GM19438 (cell line): Measurements from ENCODE around the gene C13orf46.

ENCODE experiments used
- ATAC-seq: cut with Tn5 transposase; IDR thresholded peaks from one replicate; pipeline ENCODE4 v1.9.1; 2021; ENCODE audit warnings: low read depth; ENCODE audit not compliant: unreplicated experiment

Gene C13orf46

DNA sequence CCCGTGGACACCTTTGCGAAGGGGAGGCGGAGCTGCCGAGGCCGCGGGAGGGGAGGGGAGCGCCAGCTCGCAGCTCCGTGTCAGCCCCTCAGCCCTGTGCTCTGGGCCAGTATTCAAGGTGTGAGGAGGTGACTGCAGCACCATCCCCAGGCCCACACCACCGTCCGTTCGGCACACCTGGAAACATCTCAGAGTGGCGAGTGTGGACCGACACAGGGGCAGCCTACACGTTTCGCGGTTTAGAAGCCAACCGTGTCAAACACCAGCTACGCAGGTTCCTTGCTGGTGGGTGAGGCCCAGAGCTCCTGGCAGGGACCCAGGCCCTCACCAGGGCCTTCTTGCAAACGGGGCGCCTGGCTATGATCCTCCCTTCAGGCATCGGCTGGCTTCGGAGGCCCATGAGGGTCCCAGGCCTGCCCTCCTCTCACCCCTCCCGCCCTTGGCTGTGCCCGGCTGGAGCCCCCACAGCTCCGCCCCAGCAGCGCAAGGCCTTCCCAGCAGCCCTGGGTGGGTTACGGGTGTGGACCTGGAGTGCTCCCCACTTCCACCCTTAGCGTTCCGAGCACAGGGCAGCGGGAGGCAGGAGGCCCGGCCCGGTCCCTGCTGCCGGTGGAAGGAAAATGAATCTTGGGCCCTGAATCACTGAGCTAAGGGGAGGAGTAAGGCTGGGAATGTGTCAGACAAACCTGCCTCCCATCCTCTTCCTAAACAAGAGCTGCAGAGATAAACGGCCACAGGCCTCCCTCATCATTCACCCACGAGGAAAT lies 1.2 kb downstream of the C13orf46 start:
- no peak for ATAC-seq

DNA sequence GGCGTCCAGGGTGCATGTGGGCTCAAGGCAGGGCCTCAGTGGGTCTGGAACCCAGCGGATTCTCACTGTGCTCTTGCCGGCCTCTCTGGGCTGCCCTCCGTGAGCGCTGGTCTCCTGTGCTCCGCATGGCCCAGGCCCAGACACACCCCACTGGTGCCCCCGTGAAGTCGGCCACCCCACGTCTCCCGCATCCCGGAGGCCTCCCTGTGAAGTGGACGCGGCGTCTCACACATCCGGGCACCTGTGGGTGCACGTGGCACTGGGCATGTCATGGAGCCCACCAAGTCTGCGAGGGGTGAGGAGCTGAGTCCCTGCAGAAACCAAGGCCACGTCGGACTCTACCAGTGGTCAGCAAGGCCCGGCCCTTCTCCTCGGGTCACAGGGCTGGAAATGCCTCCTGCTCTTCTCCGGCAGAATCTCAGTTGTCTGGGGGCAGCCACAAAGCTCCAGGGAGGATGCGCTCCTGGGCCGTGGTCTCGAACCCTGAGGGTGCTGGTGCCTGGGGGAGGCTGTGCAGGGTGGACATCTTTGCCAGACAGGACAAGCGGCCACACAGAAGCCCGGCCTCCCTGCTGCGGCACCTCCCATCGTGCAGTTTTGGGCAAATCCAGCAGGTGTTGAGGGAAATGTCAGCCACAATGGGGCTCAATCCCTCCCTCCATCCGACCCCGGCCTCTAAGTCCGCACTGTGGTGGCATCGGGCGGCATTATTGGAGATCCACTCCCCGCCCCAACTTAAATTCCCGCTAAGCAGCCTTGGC lies 2.2 kb downstream of the C13orf46 start:
- no peak for ATAC-seq

DNA sequence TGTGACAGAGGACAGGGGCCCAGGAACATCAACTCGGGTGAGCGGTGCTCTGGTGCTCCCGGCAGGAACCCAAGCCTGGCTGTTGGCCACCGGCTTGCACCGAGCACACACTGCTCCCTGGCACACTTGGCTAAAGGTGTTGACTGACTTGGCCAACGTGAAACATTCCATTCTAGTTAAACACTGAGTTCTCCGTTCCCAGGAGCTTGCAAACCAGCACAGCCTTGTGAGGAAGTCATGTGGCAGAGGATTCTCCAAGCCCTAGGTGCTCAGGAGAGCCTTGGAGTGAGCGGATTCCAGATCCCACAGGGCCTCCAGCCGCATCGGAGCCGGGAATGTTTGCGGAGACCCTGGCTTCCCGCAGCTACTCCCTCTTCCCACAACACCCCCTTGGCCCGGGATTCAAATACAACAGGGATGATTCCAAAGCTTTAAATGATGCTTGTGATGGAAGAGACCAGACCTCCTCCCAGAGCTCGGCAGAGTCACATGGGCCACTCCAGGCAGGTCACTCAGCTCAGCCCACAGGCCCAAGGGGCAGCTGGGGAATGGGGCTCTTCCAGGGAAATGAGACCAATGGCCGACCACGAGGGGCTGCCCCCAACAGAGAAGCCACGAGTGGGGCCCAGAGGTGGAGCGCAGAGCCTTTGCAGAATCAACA lies 2.9 kb downstream of the C13orf46 start:
- no peak for ATAC-seq

DNA sequence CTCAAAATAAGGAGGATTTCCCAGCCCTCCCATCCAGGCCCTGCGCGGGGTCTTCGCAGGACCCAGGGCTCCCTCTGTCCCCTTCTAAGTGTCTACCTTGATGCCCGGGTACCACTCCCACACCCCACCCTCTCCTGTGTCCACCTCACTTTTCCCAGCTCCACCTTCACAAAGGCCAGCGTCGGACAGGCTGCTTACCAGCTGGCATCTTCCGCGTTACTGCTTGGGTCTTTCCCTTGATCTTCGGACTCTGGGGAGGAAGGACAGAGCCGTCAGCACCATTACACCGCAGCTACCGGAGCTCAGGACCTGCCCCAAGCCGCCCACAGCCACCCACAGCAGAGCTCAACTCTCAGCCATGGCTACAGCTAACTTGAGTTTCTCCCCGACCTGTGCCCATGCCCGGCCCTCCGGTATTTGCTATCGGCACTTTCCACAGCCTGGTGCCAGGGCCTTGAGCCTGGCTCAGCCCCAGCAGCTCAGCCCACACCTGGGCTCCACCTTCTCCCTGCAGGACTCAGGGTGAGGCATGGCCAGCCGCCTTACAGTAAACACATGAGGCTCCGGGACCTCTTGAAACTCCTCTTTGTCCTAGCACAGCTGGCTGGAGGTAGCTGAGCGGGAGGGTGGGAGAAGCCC lies 3.8 kb downstream of the C13orf46 start:
- no peak for ATAC-seq

DNA sequence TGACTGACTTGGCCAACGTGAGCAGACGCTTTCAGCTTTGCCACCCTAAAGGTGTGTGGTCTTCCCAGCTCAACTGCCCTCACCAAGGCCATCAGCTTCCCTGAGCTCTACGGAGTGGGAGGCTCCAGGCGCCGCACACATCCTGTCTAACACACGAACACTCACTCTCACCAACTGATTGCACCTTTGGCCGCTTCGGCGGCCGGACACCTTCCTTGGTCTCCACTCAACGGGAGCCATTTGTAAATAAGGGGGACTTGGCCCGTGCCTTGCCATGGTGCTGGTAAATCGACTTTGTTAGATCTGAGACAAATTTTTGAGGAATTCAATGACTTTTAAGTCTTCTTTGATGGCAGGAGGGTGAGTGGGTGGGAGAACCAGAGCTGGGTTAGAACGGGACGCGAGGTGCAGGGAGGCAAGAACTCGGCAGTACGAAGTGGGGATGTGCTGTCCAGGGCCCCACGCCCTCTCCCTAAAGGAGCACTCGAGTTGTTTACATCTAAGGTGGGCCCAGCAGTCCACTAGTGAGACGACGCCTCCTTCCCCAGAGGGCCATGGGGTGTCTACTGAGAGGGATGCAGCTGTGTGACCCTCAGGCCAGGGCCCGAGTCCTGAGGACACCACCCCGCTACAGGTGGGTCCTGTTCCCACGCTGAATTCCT lies 4.4 kb downstream of the C13orf46 start:
- no peak for ATAC-seq

DNA sequence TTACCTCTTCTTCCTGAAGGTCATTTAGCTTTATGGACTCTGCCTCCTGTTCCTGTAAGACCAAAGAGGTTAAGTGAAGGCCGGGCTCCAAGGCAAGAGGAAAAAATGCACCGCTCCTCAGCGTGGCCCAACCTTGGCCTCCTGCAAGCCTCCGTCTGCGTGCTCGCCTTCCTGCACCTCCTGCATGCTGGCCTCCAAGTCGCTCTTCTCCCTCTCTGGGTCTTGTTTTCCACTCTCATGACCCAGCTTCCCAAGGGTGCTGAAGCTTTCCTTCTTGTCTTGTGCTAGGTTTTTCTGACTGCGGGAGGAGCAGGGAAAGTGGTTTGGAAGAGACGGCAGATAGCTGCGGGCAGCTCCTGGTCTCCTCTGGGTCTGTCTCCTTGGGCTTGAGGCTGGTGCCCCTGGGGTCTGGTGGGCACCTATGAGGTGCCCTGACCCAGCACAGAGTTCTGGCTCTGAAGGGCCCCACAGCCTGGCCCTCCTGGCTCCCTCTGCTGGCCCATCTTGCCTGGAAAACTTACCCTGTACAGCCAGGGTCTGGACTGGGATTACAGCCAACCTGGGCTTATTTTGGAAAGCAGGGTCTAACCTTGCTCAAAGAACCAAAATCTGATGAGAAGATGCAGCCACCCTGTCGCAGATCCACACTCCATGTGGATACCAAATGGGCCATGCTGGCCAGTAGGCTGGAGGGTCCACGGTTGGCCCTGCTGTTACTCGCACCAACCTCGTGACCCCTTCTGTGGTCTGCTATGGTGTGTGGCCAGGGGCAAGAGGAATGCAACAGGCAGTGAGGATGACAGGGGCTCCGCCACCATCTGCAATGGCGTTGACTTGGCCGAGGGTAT lies 5.2 kb downstream of the C13orf46 start:
- ATAC-seq = no peak

DNA sequence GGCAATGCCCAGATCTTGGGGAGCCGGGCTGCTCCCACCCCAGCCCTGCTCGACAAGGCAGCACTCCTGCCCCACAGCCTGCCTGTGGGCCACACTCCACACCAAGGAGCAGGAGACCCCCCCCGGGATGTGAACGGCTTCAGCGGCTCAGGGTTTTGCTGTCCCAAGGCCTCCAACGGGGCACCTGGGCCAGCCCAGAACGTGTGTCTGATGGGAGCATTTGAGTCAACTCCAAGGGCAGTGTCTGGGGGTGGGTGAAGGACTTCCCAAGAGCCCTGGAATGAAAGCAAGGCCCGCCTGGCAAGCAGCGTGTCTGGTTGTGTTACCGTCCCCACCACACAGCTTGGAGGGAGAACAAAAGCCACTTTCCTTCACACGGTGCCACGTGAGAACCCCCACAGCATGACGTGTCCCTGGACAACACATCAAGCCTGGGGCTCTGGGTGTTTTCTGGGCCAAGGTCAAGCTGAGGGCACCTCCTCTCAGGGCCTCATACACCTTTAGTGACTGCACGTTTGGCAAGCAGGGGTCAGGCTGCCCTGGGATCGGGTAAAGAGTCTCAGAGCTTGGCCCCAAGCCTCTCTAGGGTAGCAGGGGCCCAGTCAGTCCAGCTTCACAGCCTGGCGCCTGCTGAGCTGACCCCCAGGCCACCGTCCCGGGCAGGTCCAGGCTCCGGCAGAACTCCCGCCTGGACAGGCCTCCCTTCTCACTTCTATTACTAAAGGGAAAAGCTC lies 6.0 kb downstream of the C13orf46 start:
- ATAC-seq = no peak

DNA sequence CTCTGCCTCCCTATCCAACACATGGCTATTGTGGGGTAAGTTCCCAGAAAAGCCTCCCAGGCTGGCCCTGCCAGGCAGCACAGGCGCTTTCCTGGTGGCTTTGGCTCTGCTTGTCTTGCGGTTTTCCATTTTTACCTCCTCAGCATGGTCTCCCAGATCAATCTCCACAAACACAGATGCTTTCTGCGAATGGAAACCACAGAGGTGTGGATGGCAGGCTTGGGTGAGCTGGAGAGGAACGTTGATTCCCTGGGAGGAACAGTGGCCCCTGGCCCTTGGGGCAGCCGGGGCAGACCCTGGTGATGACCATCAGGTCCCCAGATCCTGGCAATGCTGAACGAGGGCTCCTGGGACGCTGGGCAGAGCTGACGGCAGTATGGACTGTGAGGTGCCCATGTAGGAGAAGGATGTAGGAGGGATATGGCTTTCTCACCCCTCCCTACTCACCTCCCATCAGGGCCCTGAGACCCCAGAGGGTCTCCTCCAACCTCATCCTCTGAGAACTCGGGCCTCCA lies 6.6 kb downstream of the C13orf46 start:
- ATAC-seq = no peak

DNA sequence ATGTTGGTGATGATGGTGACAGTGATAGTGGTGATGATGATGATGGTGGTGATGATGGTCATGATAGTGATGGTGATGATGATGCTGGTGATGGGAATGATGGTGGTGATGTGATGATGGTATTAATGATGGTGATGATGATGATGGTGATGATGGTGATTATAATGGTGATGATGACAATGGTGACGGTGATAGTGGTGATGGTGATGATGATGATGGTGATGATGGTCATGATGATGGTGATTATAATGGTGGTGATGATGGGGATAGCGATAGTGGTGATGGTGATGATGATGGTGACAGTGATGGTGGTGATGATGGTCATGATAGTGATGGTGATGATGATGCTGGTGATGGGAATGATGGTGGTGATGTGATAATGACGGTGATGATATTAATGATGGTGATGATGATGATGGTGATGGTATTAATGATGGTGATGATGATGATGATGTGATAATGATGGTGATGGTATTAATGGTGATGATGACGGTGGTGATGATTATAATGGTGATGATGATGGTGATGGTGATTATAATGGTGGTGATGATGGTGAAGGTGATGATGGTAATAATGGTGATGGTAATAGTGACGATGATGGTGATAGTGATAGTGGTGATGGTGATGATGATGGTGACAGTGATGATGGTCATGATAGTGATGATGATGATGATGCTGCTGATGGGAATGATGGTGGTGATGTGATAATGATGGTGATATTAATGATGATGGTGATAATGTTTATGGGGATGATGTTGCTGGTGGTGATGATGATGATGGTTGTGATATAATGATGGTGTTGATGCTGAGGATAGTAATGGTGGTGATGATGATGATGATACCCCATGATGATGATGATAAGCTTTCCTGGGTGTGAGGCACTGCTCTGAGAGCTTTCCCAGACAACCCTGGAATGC lies 7.7 kb downstream of the C13orf46 start:
- no peak for ATAC-seq

DNA sequence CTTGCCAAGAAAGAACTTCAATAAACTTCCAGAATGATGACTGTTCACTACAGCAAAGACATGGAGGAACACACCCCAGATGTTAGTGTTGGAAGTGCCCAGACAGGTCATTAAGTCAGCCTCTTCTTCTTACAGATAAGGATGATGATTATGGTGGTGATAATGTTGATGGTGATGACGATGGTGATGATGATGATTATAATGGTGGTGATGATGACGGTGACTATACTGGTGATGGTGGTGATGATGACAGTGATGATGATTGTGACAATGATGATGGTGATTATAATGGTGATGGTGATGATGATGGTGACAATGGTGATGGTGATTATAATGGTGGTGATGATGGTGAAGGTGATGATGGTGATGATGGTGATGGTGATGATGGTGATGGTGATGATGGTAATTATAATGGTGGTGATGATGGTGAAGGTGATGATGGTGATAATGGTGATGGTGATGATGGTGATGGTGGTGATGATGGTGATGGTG lies 8.4 kb downstream of the C13orf46 start:
- ATAC-seq = no peak

DNA sequence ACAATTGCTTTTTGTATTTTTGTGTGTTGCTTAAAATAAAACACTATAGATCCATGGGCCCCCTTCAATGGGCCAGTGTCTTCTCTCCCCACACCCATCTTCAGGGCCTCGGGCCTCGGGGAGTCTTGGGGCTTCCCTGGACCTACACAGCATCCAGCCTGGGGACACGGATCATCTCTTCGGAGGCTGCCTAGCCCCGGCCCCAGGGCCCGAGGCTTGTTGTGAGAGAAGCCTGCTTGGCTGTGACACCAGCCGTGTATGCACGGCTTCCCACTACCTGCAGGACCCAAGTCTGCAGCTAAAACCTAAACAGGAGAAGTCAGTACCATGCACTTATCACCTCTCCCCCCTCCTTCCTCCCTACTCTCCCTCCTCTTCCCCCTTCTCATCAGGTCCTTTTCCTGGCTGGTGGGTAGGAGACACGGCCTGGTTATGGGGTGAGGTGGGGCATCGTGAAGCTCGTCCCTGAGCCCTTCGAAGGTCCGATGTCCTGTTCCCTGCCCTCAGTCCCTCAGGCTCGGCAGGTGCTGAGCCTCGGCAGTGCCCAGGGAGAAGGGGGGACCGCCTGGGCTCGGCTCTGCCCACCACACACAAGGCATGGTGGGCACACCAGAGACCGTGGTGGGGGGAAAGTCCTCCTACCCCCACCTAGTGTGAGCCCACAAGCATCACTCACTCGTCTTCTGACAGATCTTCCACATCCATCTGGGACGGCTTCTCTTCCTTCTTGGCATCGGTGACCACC lies 9.5 kb downstream of the C13orf46 start:
- ATAC-seq = no peak

DNA sequence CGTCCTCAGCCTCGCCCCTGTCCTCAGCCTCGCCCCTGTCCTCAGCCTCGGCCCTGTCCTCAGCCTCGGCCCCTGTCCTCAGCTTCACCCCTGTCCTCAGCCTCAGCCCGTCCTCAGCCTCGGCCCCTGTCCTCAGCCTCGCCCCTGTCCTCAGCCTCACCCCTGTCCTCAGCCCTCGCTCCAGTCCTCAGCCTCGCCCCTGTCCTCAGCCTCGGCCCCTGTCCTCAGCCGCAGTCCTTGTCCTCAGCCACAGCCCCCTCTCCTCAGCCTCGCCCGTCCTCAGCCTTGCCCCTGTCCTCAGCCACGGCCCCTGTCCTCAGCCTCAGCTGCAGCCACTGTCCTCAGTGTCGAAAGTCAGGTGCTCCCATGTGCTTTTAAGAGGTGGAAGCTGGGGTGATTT lies 10.5 kb downstream of the C13orf46 start:
- no peak for ATAC-seq

DNA sequence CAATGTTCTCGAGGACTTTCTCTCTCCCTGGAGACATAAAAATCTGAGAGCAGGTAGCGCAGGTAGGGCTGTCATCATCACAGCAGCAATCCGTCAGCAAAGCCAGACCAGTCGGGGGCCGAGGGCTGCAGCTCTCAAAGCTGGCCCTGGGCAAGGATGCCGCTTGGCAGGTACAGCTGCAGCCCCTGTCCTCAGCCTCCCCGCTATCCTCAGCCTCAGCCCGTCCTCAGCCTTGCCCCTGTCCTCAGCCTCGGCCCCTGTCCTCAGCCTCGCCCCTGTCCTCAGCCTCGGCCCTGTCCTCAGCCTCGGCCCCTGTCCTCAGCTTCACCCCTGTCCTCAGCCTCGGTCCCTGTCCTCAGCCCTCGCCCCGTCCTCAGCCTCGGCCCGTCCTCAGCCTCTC lies 10.9 kb downstream of the C13orf46 start:
- ATAC-seq = no peak

DNA sequence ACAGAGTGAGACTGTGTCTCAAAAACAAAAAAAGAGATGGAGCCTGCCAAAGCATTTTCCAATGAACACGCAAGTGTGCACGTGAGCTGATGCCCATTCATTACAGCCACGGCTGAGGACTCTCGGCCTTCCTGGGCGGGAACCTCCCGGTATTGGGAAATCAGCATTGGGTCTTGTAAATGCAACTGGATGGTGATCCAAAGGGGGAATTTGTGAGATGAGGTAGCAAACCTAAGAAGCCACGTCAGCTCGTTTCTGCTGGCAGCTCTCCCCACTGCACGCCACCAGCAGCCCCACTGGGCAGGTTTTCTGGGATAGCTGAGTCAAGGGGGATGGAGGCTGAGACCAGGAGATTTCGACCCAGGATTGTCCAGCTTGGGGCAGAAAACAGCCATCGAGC lies 11.5 kb downstream of the C13orf46 start:
- no peak for ATAC-seq

DNA sequence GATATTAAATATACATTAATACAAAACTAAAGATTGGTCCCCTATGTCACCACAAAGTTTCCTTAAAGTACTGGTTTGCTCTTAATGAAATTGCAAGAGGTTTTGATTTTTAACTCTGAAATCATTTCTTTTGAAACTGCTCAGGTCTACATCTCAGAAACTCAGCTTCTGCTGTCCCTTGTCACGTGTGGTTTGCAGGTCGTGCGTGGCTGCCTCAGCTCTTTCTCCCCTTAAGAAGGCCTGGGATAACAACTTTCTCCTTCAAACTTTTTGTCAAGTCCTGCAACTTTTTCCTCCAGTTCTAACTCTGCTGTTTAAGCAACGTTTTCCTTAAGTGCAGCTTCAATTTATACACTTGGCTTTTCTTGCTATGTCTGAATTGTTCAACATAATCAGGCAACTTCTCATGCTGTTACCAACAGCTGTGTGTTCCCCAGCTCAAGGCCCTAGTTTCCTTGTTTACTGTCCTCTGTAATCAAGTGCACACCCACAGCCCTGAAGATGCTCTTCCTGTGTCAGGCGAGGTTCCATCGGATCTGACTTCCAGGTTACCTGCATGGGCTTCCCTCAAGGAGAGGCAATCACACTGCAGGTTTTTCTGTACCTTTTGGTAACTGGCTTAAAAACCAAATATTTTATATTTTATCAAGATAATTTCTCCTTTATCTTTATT lies 13.5 kb downstream of the C13orf46 start:
- no peak for ATAC-seq

DNA sequence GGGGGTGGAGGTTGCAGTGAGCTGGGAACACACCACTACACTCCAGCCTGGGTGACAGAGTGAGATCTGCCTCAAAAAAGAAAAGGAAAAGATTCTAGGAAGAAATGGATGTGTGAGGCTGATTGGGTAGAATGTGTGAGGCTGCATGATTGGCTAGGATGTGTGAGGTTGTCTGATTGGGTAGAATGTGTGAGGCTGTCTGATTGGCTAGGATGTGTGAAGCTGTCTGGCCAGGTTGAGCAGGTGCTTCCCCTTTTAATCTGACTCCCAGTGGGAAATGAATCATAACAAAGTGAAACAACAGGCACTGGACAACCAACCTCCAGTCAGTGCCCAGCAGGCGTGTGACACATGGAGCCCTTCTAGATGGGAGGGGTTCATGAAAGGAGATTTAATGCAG lies 14.7 kb downstream of the C13orf46 start:
- ATAC-seq = no peak
